Fibroblast of skin of left biceps (primary cell): ENCODE data around the gene PRKCE.

Source experiments
- DNase-seq, 2 experiments: peaks; one replicate each; pipeline ENCODE4 v3.0.0-alpha.2; 2013; ENCODE audit warnings: low read depth in 2 of 2

Gene PRKCE

GRCh38 chr2:46013726-46014125, 362.3 kb downstream of the PRKCE start:
- no peak for DNase-seq

DNA sequence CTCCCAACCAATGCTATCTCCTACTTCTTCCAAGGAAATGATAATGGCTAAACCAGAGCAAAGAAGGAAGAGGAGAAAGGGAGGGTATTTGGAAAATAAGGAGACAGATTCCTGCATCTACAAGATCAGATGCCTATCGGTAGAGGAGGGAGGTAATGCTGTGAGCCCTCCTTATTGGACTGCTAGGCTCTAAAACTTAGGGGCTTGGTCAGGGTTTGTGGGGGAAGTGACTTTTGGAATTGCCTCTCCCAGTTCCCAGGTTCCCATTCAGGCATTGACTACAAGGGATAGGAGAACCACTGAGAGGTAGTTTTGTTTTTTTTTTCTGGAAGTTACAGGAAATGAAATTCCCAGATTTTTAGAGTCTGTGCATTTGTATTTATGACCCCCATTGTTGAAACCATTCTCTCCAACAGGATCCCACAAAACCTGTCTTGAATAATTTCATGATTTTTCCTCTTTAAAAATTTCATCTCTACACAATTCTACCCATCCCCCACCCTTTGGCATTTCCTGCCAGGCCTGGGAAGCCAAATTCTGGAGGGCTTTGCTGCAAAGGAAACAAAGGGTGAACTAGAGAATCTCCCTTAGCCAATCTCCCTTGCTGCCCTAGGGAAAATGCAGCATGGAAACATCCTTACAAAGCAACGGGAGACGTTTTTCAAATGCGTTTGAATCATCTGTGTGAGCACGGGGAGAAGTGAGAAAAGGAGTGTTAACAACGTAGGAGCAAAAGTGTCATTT, 363.6 kb downstream of the PRKCE start:
- DNase-seq: no peak

DNA sequence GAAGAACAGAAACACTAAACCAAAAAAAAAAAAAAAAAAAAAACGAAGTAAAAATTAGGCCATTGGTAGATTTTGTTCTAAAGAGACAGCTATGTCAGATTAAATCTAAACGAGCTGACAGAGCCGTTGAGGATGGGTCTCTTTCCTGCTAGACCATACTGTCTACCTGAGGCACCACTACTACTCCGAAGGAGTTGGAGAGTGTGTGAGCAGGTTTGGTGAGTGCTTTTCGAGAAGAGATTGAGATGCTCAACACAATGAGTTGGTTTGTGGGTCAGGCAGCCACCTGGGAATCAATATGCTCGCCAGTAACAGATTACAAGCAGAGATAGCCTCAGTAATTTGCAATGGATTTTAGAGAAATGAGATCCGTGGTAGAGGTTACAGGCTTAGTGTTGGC, 364.2 kb downstream of the PRKCE start:
- no peak for DNase-seq

- DNase-seq: no peak
These were observed 364.6 kb downstream of the PRKCE start for GRCh38 chr2:46016091-46016490.

- DNase-seq: no peak
These were observed 367.5 kb downstream of the PRKCE start for GRCh38 chr2:46018773-46019591.

DNA sequence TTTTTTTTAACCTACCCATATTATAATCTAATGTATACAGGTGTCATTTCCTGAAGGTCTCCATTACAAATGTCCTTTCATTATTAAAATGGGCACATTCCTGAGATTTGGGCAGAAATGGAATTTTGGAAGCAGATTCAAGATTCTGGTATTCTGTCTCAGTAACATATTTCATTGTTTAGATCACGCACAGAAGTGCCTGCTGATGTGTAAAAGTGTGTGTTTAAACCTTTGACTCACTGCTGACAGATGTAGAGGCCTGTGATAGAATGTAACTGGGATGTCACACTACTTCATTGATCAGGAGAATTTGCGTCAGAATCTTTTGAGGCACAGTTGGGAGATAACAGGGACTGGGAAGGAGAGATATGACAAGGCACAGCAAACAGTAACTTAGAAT, 368.9 kb downstream of the PRKCE start:
- DNase-seq: no peak

- no peak for DNase-seq
These were observed 371.8 kb downstream of the PRKCE start for GRCh38 chr2:46023165-46023854.

DNA sequence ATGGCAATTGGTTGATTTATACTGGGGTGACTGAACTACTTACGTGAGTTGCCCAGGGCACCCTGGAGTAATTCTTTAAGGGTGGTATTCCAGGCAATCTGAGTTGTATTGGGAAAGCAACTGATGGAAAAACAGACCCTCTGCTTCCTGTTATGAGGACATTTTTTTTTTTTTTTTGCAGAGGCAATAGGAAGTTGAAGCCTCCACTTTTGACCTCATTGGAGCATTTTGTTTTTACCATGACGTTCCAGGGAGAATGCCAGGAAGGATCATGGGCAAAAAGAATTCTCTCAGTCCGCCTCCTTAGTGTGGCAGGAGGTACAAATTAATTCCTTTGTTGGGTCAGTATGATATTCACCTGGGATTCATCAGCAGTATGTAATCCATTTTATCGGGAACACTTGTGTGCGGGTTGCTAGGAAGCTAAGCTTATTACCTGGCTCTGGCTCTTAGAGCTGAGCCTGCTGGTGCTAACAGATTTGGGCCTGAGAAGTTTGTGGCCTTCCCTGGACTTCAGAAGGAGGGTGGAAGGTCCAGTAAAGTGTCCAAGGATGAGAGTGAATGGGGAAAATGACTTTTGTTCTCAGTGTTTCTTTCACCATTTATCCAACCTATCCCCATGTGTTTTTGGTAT, 372.8 kb downstream of the PRKCE start:
- DNase-seq: no peak

GRCh38 chr2:46025081-46025480, 373.6 kb downstream of the PRKCE start:
- no peak for DNase-seq

DNA sequence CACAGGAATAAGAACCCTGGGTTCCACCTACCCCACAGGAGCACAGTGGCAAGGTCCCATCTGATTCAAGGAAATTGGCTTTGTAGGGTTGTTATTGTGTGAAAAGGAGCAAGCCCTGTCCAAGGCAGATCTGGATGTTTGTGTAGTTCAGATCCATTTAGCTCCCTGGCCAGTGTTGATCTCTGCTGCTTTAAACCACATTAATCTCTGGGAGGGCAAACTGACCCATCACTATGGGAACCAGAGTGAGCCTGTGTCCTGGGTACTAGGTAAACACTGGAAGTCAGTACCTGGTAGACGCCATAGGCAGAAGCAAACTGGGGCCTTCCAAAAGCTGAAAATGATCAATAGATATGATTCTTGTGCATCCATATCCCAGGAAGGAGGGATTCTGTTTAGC, 374.2 kb downstream of the PRKCE start:
- no peak for DNase-seq

DNA sequence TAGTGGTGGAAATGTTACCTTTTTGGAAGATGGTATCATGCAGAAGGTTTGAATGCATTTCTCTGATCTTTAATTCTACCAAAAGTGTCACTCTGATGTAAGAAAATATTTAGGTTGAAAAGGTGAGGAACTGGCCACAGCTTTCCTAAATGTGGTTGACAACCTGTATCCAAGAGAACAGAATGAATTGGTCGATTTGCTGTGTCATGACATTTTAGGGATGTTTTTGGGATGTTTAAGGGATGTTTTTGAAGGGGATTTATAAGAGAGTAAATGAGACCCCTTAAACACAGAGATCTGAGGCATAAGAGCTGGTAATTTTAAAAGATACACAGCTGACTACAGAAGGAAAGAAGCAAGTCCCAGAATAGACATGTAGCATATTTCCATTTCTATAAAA, 375.0 kb downstream of the PRKCE start:
- DNase-seq: no peak

- no peak for DNase-seq
These were observed 377.9 kb downstream of the PRKCE start for GRCh38 chr2:46029332-46029811.

GRCh38 chr2:46030330-46030729, 378.9 kb downstream of the PRKCE start:
- DNase-seq: no peak

- no peak for DNase-seq
These were observed 380.8 kb downstream of the PRKCE start for GRCh38 chr2:46032161-46032813.

DNA sequence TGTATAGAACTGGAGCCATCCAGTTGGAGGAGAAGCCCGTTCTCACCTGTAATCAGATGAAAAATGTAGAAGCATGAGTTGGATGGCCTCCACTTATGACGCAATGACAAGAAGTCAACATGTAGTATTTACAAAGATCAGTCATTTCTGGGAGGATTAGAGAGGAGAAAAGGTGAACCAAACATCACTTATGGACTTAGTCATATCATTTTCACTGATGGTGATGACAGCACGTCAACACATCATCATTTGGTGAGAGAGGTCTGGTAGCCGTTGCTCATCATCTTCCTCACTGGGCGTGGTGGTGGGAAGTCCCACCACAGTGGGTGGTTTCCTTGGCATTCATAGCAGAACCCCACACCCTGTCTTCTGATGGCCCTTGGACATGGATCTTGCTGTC, 381.5 kb downstream of the PRKCE start:
- DNase-seq: no peak

DNA sequence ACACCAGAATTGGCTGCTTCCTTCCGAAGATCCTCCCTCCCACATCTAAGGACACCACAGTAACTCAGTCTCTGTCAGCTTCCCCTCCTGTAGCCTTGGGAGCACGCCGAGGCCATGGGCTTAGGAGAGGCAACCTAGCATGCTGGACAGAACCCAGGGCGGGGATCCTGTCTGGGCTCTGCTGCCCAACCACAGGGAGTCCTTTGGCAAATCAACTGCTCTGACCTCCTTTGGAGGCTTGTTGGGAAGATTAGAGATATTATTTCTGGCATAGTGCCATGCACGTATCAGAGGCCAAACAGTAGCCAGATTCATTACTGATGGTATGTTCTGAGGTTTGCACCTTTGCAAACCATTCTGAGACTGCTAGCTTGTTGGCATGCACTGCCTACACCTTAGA, 383.1 kb downstream of the PRKCE start:
- no peak for DNase-seq

- peak; percentile 90 to 91 for DNase-seq
These were observed 385.5 kb downstream of the PRKCE start for GRCh38 chr2:46036929-46037328.

GRCh38 chr2:46039543-46040303, 388.2 kb downstream of the PRKCE start:
- DNase-seq: no peak

DNA sequence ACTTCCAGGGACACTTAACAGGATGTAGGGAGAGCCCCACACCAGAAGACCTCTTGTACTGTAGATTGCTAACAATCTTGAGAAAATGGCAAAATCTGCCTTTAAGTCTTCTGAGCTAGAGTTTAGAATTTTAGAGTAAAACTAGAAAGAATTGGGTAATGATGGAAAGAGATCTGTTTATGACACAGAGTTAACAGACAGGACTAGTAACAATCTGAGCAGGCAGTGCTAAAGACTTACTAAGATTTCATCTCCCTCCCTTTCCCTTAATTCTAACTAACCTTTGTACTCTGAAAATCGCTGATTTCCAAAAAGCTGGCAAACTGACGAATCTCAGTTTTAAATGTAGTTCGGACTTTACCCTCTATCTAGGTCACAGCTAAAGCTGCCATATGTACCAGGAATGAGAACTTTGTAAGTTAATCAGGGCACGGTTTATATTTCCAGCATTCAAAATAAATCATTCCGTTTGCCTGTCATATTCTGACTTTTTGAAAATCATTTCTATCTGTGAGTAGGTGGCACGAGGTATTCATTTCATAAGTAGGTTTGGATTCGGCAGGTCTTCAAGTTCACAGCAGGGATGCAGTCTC, 389.2 kb downstream of the PRKCE start:
- DNase-seq: no peak

- no peak for DNase-seq
These were observed 390.0 kb downstream of the PRKCE start for GRCh38 chr2:46041434-46041833.
